PFSK-1 (cell line): Measurements from ENCODE around the gene SKP2.

Source experiments
- FOXP2 ChIP-seq: optimal IDR thresholded peaks from 2 replicates; pipeline ENCODE3; 2011; ENCODE audit warnings: borderline replicate concordance, control low read depth, inconsistent platforms; ENCODE audit not compliant: insufficient read depth; ENCODE audit errors: extremely low read length, extremely low read depth
- POLR2AphosphoS5 ChIP-seq: IDR thresholded peaks from 2 replicates; pipeline ENCODE4 v1.6.1; 2012; ENCODE audit warnings: low read depth, mild to moderate bottlenecking, control low read depth, low read length, moderate library complexity
- REST ChIP-seq, 2 experiments: IDR thresholded peaks; 2 replicates each; pipeline versions ENCODE4 v1.6.1 to v1.8.0; 2011 to 2012; ENCODE audit warnings: low read depth in 2 of 2, low read length in 2 of 2, control low read depth in 1 of 2, inconsistent platforms in 1 of 2, mild to moderate bottlenecking in 1 of 2, moderate library complexity in 1 of 2; ENCODE audit not compliant: insufficient read depth in 1 of 2
- SIN3A ChIP-seq: IDR thresholded peaks from 2 replicates; pipeline ENCODE4 v1.6.1; 2012; ENCODE audit warnings: mild to moderate bottlenecking, low read length, moderate library complexity, borderline replicate concordance; ENCODE audit not compliant: insufficient read depth
- TAF1 ChIP-seq: IDR thresholded peaks from 2 replicates; pipeline ENCODE4 v1.6.1; 2012; ENCODE audit warnings: low read length, control low read depth, borderline replicate concordance; ENCODE audit not compliant: insufficient read depth

SKP2 gene

DNA sequence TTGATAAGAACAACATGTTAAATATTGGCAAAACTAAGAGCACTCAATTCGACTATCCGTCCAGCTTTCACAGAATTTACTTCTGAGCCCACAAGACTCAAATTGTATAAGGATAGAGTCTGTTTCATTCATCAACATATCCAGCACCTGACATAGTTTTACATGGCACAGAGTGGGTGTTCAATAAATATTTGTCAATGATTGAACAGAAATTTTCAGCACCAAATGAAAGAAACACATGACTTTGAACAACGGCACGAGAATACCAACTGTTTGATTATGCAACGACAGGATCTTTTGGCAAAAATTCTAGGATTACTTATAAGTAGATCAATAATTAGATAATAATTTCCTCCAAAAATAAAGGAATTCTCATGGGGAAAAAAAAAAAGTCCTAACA, 41.8 kb downstream of the SKP2 start:
- no peak for TF ChIP-seq REST (IDR thresholded peaks at IDR 0.05; ENCODE audit: insufficient read depth in 1 of 2, low read depth in 2 of 2, low read length in 2 of 2)
- no peak for TF ChIP-seq SIN3A

DNA sequence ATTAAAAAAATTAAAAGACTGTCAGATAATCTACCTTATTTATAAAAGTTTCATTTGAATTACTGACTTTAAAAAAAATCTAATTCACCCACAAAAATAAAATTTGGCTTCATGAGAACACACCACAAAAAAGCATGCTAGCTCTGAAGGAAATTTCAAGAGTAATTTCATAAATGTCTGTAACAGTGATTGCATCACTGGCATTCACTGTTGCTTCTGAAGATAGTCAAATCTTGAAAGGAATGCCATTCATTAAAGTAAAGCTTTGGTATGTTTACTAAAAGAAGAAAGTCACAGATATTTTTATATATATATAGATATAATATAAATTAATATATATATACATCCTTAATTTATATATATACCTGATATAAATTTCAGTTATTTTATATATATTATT, 46.4 kb downstream of the SKP2 start:
- no peak for TF ChIP-seq POLR2AphosphoS5
- TF ChIP-seq REST (IDR thresholded peaks at IDR 0.05; ENCODE audit: insufficient read depth in 1 of 2, low read depth in 2 of 2, low read length in 2 of 2): no peak
- no peak for TF ChIP-seq FOXP2
- TF ChIP-seq TAF1: no peak
- no peak for TF ChIP-seq SIN3A

DNA sequence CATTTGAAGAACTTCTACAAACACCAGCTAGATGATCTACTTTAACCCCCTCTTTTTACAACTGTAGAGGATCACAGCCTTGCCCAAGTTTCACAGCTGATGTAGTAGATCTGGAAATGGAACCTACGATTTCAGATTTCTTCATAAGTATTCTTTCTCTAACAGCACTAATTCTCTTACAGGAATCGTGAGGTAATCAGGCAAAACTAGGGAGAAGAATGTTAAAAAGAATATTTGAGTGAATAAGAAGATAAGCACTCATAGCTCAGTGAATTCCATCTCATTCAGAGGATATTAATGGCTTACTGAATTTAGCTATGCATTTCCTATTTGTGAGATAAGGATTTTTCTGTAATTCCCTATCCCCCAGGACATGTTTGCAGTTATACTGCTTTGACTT, 47.7 kb downstream of the SKP2 start:
- no peak for TF ChIP-seq SIN3A
- no peak for TF ChIP-seq POLR2AphosphoS5
- TF ChIP-seq REST (IDR thresholded peaks at IDR 0.05; ENCODE audit: insufficient read depth in 1 of 2, low read depth in 2 of 2, low read length in 2 of 2): no peak
- no peak for TF ChIP-seq FOXP2
- no peak for TF ChIP-seq TAF1

- TF ChIP-seq SIN3A (no peak), TAF1 (no peak), FOXP2 (no peak), REST (IDR thresholded peaks at IDR 0.05; ENCODE audit: insufficient read depth in 1 of 2, low read depth in 2 of 2, low read length in 2 of 2) (no peak), POLR2AphosphoS5 (no peak)
Measured at GRCh38 chr5:36200513-36200912, 48.6 kb downstream of the SKP2 start.

- TF ChIP-seq TAF1 (no peak), SIN3A (no peak), REST (IDR thresholded peaks at IDR 0.05; ENCODE audit: insufficient read depth in 1 of 2, low read depth in 2 of 2, low read length in 2 of 2) (no peak), POLR2AphosphoS5 (no peak), FOXP2 (no peak)
Measured at GRCh38 chr5:36202521-36202961, 50.6 kb downstream of the SKP2 start.
